T-helper 1 cell treated with Interleukin-12 subunit alpha and Interleukin-12 subunit beta and Interleukin-4 antibody, amounts not matched to agents 30 ng/mL and 1 ng/mL, for 36 hours (primary cell): ENCODE measurements around the gene EXOC1. TPM values are rescaled to one million over a fixed set of nuclear protein-coding genes. Genes with fewer than 3 reads are reported as not detected.

ENCODE experiments used
- intact Hi-C: fragments of 100-400 bp; cut with micrococcal nuclease; formaldehyde crosslinking; loops from one replicate; pipeline ENCODE4 v1.15.1; 2024
- total RNA-seq: library from RNA; stranded (reverse); gene quantifications from 2 replicates; pipeline ENCODE4 v1.2.3, GENCODE V29; 2022

Gene EXOC1
- total RNA-seq, 1 donor from 2014 or later: 28.2 TPM

DNA sequence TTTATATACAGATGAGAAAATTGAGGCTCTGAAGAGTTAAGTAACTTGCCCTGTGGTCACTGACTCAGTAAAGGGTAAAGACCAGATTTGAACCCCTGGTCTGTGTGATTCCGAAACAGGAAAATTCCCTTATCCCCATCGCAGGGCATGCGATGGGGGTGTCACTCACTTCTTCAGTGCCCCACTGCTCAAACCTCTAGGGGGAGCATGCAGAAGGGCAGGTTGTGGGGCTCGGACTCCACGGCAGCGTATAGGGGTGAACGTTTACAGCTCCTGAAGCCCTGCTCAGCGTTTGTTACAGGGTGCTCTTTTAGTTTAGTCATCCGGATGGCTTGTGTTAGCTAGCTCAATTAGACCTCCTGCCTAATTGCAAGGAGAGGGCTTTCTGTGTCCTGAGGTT is 3.7 kb upstream of the EXOC1 start:
- intact Hi-C loops: loop anchor here (5.0 to 10.0 kb wide), 3 partner anchors 412 to 1785 kb away; partner anchors contain the start of gene CHIC2

DNA sequence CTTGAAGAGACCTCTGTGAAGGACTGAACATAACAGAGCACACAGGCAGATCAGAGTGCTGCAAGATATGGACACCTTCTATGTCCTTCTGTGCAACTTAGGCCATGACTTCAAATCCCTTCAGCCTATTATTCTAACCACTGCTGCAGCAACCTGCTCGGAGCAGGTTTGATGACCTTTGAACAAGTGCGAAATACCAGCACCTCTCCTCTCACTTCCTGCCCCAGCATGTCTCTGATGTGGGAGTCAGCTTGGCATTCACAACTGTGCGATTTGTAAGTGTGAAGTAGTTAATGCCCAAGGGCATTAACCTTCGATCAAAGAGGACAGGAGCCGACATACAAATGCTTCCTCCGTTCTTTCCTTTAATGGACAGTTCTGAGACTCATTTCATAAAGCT is 1.6 kb upstream of the EXOC1 start:
- intact Hi-C loops: loop anchor here (2.0 to 10.0 kb wide), 5 partner anchors 55 to 1787 kb away; partner anchors contain the start of gene CHIC2

DNA sequence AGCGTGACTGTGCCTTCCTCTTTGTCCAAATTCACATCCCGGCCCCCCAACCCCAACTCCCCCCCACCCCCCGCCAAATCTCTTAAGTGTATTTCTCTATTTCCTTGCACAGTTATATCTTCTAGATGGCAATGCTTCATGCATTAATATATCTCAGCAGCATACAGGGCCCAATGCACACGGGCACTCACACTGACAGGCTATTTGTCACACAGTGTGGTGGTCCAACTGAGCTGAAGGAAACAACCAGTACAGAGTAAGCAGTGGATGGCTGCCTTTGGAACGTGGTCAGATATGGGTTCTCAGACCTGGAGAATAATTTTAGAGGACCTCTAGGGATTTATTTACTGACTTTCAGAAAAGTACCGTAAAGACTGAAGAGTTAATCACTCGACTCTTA is 681 bp downstream of the EXOC1 start:
- intact Hi-C loops: loop anchor here (2.0 to 10.0 kb wide), 4 partner anchors 417 to 1789 kb away; partner anchors contain the start of genes CHIC2 and REST

DNA sequence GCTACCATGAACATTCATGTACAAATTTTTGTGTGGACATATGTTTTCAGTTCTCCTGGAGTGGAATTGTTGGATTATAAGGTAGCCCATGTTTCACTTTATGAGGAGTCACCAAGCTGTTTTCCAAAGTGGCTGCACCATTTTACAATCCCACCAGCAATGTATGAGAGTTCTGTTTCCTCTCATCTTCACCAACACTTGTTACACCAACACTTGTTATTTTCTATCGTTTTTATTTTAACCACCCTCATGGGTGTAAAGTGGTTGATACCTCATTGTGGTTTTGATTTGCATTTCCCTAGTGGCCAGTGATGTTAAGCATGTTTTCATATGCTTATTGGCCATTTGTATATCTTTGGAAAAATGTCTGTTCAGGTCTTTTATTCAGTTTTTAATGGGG is 4.1 kb downstream of the EXOC1 start:
- intact Hi-C loops: loop anchor here (10.0 kb wide), 1 partner anchor 1793 kb away; the partner anchor contains the start of gene CHIC2

DNA sequence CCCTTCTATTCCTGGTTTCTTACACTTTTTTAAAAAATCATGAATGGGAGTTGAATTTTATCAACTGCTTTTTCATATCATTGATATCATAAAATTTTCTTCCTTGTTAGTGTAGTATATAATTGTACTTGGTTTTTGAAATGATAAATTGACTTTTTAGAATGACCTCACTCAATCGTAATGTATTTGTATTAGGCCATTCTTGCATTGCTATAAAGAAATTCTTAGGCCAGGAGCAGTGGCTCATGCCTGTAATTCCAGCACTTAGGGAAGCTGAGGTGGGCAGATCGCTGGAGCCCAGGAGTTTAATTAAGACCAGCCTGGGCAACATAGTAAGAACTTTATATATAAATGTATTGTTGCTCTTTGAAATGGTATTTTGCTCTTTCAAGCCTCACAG is 6.3 kb downstream of the EXOC1 start:
- intact Hi-C loops: loop anchor here (2.0 to 10.0 kb wide), 2 partner anchors 93 to 1795 kb away; partner anchors contain the start of gene CHIC2

DNA sequence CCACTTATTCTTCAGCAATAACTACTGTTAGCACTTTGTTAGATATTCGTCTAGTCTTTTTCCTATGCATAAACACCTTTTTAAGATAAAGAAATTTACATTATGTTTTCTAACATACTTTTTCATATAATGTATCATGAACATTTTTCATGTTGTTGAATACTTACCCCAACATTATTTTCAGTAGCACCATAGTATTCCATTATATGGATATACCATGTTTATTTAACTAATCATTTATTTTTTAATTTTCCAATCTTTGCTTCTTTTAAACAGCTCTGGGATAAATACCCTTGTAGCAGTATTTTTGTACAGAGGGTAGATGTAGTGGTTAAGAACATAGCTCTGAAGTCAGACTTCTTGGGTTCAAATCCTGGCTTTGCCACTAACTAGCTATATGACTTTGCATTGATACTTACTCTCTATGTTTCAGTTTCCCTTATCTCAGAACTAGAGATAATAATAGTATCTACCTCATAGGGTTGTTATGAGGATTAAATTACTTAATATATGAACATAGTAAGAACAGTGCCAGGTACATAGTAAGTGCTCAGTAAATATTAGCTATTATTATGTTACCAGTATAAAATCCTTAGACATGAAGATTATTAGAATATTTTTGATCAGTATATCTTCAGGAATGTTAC is 11.3 kb downstream of the EXOC1 start:
- intact Hi-C loops: loop anchor here (5.0 kb wide), 5 partner anchors 183 to 1547 kb away; partner anchors contain the start of gene TMEM165

DNA sequence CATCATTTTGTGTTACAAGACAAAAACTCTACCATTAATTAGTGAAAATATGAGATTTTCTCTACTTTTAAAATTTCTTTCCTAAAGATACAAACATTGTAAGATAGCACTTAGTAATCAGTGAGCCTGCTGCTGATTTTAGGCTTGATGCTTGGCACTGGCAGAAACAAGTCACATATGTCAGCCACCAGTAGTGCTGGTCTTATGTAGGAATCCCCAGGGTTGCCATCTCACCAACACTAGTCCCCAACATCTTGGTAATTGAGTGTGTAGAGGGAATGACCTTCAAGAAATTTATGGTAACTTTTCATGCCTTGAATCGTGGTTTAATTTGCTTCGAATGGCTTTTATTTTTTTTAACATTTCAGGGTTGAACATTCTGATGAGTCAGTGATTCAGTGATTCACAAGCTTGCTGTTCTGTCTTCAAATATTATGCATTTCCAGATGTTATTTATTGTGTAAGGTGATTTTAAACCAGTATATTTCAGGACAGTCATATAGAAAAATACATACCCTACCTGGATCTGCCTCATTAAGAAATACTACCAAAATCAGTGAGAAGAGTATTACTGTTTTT is 11.9 kb downstream of the EXOC1 start:
- intact Hi-C loops: loop anchor here (5.0 kb wide), 5 partner anchors 182 to 1548 kb away; partner anchors contain the start of gene TMEM165

DNA sequence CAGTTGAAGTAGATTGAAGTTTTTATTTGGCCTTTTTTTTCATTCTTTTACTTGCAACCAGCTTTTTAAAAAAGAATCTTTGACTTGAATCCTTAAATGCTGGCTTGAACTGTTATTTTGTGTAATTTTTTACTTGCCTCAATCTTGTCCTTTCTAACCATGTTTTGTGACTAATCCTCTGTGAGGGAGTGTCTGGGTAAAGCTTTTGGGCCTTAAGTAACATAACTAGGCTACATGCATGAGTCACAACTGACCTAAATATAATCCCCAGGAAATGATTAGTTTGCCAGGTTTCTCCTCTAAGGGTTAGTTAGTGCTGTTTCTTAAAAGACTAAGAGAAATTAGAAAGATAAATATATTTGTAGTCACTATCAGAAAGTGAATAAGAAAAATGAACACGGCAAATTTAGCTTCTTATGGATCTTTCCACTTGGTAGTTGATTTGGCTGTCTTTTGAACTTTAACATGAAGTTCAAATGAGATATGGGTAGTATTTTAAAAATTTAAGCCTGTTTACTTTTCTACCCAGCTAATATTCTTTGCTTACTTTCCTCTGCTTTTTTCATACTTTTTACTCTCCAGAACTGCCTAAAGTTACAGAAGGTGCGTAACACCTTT is 13.0 kb downstream of the EXOC1 start:
- intact Hi-C loops: loop anchor here (2.0 to 5.0 kb wide), 6 partner anchors 181 to 1549 kb away; partner anchors contain the start of genes CLOCK and TMEM165

DNA sequence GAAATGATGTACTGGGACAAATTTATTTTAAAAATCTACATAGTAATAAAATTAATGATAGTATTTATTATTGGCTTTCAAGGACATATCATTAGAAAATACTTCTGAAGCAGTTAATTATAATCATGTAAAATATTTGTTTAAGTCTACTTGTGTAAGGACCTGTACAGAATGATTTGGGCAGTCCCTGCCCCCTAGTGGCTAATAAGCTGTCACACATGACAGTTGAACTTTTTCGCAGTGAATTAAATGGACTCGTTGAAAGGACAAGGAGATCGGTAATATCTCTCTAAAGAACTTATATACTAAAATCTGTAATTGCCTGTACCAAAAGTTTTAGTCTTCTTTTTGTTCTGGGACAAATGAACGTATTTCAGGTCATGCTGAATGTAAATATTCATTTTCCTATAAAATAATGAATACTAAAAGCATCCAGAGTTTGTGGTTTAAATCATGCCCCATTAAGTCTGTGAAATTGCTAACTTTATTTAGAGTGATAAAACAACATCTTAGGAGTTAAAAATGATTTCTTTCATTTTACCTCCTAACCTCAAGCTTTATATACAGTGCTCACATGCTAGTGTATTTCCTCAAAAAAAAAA is 13.6 kb downstream of the EXOC1 start:
- intact Hi-C loops: loop anchor here (1.0 to 5.0 kb wide), 10 partner anchors 14 to 1550 kb away; partner anchors contain the start of genes CLOCK, EXOC1, SRD5A3 and TMEM165

DNA sequence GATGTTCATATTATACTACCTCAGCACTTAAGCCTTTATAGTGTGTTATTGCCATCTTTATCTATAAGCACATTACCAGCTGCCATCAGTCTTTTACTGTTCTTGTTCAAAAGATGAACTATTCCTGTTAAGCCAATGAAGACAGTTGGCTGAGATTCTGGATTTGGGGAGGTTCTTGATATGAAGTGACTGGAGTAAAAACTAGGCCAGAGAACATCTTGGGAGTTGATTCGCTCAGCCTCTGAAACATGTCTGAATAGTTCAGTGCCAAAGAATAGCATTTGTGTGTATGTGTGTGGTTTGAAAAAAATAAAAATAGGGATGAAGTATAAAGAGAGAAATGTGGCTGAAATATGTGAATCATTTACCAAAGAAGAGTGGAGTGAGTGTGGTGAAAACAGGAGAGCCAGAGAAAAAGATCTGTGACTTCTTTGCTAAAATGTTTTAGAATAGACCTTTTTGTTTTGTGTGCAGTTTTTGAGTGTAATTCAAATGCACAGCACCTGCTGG is 15.2 kb downstream of the EXOC1 start:
- intact Hi-C loops: loop anchor here (5.0 kb wide), 5 partner anchors 179 to 1551 kb away; partner anchors contain the start of gene TMEM165

DNA sequence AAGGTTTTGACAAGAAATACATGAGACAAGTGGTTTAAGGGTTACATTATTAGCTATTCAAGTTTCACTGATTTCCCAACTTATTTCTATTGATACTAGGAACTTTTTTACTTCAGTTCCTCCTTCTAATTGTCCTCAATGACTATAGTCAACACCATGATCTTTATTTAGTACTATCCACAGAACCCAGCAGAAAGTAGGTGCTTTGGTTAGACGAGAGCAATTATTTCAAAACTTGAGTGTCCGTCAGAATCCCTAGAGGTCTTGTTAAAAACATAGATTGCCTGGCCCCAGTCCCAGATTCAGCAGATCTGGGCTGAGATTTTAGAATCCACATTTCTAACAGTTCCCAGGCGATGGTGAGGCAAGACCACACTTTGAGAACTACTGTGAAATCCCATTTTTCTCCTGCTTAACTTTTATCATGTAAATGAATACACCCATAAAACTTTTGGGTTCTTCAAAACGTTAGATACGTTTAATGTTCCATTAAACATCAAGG is 17.9 kb downstream of the EXOC1 start:
- intact Hi-C loops: no loop called here

DNA sequence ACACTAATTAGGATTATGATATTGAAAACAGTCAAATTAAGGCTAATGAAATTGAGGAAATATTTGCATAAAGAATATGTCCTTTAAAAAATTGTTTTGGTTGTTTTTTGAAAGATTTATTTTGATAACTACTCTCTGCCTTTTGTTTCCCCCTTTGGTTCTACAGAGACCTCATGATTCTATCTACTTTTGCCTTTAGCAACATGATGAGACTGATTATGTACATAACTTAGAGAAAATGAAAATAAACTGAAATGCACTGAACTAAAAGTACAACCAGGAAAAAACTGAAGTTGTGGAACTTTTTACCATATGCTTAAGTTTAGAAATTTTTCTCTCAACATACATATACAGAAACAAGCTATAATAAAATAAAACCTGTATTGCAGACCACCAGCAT is 21.4 kb downstream of the EXOC1 start:
- intact Hi-C loops: no loop called here

DNA sequence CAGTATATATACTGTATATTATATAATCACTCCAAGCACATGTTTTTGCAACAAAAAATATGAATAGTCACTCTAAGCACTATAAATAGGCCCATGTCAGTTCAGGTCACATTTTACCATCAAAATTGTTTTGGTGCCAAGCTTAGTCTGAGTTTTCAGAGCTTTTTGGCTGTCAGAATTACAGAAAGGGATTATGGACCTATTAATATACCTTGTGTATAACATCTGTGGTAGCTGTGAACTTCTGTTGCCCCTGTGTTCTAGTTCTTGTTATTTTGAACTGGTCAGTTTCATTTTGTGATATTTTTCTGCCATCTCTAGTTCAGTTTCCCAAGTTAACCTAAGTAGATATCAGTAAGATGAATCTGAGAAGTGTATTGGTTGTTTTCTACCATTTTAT is 22.9 kb downstream of the EXOC1 start:
- intact Hi-C loops: no loop called here

DNA sequence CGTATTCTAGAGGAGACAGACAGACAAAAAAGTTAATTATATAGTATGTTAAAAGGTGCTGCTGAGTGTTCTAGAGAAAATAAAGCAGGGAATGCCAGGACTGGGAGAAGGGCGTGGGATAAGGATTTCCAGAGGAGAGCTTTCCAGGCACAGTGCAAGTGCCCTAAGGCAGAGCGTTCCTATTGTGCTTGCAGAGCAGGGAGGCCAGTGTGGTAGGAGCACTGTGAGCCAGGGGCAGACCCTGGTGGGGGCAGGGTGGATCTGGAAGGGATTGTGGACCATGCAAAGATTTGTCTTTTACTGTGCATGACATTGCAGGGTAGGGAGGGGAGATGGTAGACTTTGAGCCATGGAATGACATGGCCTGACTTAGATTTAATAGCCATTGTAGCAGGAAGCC is 25.8 kb downstream of the EXOC1 start:
- intact Hi-C loops: no loop called here

DNA sequence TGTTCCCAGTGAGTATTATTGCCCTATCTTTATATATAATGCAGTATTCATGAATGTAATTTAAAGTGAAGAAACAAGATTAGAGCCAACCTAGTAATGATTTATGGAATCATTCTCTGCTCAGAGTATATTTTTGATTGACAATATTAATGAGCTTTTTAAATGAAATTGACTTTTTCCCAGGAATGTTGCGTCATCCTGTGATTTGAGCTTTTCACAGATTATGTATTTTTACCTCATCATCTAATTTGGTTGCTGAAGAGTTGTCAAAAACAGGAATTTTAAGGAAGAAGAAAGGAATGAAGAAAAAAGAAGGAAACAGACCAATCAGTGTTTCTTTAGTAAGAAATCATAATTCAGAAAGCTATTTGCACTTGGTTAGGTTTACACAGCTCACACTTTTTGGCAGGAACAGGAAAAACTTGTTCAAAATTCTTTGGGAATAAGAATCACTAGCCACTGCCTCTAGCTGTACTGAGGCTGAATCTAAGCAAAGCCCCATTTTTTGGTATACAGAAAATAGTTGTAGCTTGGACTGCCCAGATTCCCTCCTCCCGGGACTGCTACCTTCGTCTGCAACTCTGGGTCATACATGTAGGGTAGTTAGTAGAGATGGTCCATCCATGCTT is 27.3 kb downstream of the EXOC1 start:
- intact Hi-C loops: no loop called here

DNA sequence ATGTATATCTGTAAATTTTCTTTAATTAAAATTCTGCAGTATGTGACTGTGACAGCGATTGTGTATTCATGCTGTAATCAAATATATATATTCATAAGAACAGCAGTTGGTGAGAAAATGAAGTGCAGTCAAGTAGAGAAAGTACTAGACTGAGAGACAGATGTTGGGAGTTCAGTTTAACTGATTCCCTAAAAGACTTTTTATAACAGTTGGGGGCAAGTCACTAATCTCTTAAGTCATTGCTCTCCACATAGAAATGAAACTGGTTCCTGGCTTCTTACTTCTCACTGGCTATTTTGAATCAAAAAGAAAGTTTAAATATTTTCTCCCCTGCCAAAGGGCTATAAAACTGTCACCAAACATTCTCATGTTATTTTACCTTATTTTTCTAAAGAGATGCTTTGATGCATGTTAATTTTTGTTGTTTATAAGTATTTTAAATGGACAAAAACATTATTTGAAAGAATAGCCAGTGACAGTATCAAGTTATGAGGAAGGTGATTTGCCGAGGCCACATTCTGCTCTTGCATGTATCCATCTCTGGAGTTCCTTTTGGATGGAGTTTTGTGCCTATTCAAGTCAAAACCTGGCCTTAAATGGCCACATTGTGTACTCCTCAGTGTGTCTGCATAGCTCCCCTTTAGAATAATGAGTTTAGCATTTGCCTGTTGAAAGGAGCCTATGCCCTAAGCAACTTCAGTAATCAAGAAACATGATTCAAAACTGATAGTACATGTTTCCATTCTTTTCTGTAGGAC is 30.8 kb downstream of the EXOC1 start:
- intact Hi-C loops: no loop called here

DNA sequence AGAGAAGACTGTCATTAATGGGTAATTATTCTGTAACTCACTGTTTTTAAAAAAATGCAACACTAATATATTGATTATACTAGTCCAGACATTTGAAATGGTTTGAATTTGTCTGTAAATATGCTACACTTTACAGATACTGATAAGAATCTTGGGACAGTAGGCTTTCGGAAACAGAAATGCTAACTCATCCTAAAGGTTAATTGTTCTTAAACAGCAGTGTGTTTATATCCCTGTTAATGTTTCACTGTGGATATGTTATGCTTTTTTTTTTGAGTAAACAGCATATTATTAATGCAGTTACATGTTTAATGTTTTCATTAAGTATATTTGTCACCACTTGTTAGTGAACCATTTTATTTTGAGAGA is 31.4 kb downstream of the EXOC1 start:
- intact Hi-C loops: no loop called here

DNA sequence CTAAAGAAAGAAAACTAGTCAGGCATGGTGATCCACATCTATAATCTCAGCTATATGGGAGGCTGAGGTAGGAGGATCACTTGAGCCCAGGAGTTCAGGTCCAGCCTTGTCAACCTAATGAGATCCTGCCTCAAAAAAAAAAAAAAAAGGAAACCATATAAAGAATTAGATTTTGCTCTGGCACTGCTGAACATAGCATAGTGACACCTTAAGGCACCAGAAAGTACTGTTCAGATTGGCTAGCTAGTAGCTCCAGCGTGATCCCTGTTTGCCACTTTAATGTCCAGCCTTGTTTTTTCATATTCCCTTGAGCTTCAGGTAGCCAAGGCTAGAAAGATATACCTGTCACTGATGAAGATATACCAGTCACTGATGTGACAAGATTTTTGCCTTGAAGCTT is 34.1 kb downstream of the EXOC1 start:
- intact Hi-C loops: no loop called here

DNA sequence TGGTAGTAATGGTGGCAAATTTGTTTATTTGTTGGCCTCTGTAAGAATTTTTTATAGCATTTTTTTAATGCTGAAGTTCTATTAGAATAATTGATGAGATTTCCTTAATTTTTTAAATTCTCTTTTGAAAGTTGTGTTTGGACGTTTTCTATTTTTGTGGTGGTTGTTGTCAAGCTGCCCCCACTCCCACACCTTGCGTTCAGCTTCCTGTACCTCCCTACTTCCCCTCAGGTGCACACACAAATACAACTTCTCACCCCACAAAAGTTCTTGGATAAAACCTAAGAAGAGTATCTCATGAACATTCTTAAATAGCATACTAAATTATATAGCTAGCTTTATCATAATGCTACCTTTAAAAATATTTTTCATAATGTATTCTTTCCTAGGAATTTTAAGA is 38.7 kb downstream of the EXOC1 start:
- intact Hi-C loops: no loop called here

DNA sequence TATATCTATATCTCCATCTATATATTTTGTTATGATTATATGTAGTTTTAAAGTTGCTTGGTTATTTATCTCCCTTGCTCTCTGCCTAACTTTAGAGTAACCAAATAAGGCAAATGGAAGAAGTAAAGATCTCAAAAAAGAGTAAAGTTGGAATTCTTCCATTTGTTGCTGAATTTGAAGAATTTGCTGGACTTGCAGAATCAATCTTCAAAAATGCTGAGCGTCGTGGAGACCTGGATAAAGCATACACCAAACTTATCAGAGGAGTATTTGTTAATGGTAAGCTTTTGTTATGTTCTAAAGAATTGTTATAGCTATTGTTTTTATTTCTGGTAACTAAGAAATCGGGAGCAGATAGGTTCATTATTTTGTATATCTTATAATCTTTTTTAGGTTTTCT is 43.2 kb downstream of the EXOC1 start:
- intact Hi-C loops: no loop called here
